GM13976 (cell line): ENCODE data around the gene CTNNA2.

Experiments used
- DNase-seq: peaks from one replicate; pipeline ENCODE4 v3.0.0; 2012; ENCODE audit warnings: low spot score
- CTCF ChIP-seq: IDR thresholded peaks from 2 replicates; pipeline ENCODE4 v1.5.1; 2012; ENCODE audit warnings: borderline replicate concordance, mild to moderate bottlenecking; ENCODE audit not compliant: insufficient read depth; ENCODE audit errors: extremely low read depth, missing control alignments, control extremely low read depth
- in situ Hi-C: fragments of 300-500 bp; cut with MboI; formaldehyde crosslinking; loops from one replicate; pipeline ENCODE4 v1.12.0; 2022; ENCODE audit warnings: low sequenced_read_pairs, mixed read lengths, inconsistent platforms; ENCODE audit not compliant: unreplicated experiment

The CTNNA2 gene

GRCh38 chr2:80363330-80363729 lies 850.5 kb downstream of the CTNNA2 start:
- no peak for TF ChIP-seq CTCF
- DNase-seq = no peak
- in situ Hi-C loops = no loop called here

- no peak for TF ChIP-seq CTCF
- in situ Hi-C loops = no loop called here
- DNase-seq = no peak
Measured at GRCh38 chr2:80363791-80364349, 851.0 kb downstream of the CTNNA2 start.

GRCh38 chr2:80364524-80365212 lies 851.8 kb downstream of the CTNNA2 start:
- TF ChIP-seq CTCF = no peak
- no peak for DNase-seq
- in situ Hi-C loops = no loop called here

GRCh38 chr2:80365762-80366161 lies 852.9 kb downstream of the CTNNA2 start:
- in situ Hi-C loops = no loop called here
- DNase-seq = no peak
- TF ChIP-seq CTCF = no peak

GRCh38 chr2:80370375-80371009 lies 857.6 kb downstream of the CTNNA2 start:
- in situ Hi-C loops = no loop called here
- no peak for DNase-seq
- TF ChIP-seq CTCF = no peak

GRCh38 chr2:80374105-80374504 lies 861.3 kb downstream of the CTNNA2 start:
- DNase-seq = no peak
- in situ Hi-C loops = no loop called here
- TF ChIP-seq CTCF = no peak

GRCh38 chr2:80377071-80377470 lies 864.2 kb downstream of the CTNNA2 start:
- no peak for DNase-seq
- in situ Hi-C loops = no loop called here
- TF ChIP-seq CTCF = no peak
